Stomach smooth muscle (tissue), 2 donors: ENCODE data around the gene SGMS2.
A peak's percentile ranks its signal among the peaks of the same experiment; 100 is the strongest.

Experiments
- H3K27ac ChIP-seq: one replicate; pipeline ENCODE4 v1.7.0; 2013; ENCODE audit warnings: mild to moderate bottlenecking, low read length, inconsistent platforms
- H3K27me3 ChIP-seq, 2 donors: one replicate each; pipeline ENCODE4 v1.7.0; 2013; ENCODE audit warnings: low read length in 2 of 2; ENCODE audit not compliant: insufficient read depth in 2 of 2, control insufficient read depth in 1 of 2
- H3K36me3 ChIP-seq, 2 donors: one replicate each; pipeline ENCODE4 v1.7.0; 2013; ENCODE audit warnings: low read length in 2 of 2; ENCODE audit not compliant: control insufficient read depth in 2 of 2, insufficient read depth in 2 of 2
- H3K4me1 ChIP-seq: one replicate; pipeline ENCODE4 v1.7.0; 2013; ENCODE audit warnings: low read length; ENCODE audit not compliant: control insufficient read depth, insufficient read depth
- H3K4me3 ChIP-seq, 2 donors: one replicate each; pipeline ENCODE4 v1.7.0; 2013; ENCODE audit warnings: low read length in 2 of 2
- H3K9ac ChIP-seq, 2 donors: one replicate each; pipeline ENCODE4 v1.7.0; 2013; ENCODE audit warnings: low read length in 2 of 2, mild to moderate bottlenecking in 1 of 2
- H3K9me3 ChIP-seq, 2 donors: one replicate each; pipeline ENCODE4 v1.7.0; 2013; ENCODE audit warnings: low read length in 2 of 2; ENCODE audit not compliant: control insufficient read depth in 2 of 2
- donor health status: healthy.
- donor health status: Pancreatic carcinoma.

Gene SGMS2

DNA sequence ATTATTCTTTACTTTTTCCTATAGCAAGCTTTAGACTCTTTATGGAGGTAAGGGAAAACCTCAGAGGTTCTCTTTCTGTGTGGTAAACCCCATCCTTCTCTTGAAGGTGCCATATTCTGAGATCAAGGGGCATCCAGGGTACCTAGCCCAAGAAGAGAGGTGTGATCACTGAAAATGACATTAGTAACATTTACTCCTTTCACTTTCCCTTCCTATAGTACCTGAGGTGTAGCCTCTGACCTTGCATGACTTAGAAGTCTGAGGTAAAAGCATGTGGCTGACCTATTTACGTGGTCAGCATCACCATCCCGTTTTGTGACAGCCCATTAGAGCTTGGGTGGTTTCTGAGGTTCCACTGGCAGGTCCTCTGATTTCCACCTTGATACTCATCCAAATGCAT lies 25.7 kb downstream of the SGMS2 start:
- H3K4me1 ChIP-seq: no peaks in the 10 kb centered on the region
- no peaks in the 10 kb centered on the region for H3K27me3 ChIP-seq
- H3K36me3 ChIP-seq: no peaks in the 10 kb centered on the region
- no peak overlapping the region for H3K4me3 ChIP-seq
- no peaks in the 10 kb centered on the region for H3K9me3 ChIP-seq
- no peak overlapping the region for H3K9ac ChIP-seq
- H3K27ac ChIP-seq: no peak overlapping the region

DNA sequence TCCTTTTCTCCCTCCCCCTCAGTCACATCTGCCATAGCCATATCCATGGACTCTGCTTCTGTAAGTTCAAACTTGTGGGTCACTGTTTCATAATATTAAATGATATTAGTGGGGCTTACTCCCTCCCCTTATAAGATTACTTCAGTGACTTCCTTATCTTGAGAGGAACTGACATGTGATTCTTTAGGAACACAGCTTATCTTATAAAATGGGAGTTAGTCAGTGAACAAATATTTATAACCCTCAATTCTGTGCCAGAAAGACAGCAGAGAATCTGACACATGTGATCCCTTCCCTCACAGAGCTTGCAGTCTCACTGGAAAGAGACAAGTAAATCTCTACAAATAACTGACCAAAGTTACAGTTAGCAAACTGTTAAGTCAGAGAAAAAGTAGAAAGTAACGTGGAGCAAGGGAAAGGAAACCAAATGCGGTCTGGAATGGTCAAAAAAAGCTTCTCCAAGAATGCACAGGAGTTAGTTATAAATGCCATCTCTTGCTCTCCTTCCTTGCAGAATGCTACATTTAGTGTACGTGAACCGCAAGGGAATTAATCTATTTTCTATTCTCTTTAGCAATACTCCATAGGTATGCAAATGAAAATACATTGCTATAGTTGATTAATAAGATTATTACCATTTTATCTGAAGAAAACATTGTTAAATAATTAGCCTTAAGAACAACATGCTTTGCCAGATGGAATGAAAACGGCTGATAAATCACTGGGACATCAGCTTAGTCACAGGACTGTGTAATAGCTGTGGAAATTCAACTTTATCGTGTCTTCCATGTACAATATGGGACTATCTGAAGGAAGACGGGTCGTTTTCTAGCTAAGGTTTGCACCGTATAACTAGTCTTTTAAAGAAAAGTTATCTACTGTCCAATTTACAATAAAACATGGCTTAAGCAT lies 29.0 kb downstream of the SGMS2 start:
- H3K4me3 ChIP-seq: no peak overlapping the region
- H3K27me3 ChIP-seq: no peaks in the 10 kb centered on the region
- no peaks in the 10 kb centered on the region for H3K36me3 ChIP-seq
- H3K9ac ChIP-seq: no peak overlapping the region
- H3K27ac ChIP-seq: no peak overlapping the region
- no peaks in the 10 kb centered on the region for H3K9me3 ChIP-seq
- H3K4me1 ChIP-seq: no peaks in the 10 kb centered on the region

DNA sequence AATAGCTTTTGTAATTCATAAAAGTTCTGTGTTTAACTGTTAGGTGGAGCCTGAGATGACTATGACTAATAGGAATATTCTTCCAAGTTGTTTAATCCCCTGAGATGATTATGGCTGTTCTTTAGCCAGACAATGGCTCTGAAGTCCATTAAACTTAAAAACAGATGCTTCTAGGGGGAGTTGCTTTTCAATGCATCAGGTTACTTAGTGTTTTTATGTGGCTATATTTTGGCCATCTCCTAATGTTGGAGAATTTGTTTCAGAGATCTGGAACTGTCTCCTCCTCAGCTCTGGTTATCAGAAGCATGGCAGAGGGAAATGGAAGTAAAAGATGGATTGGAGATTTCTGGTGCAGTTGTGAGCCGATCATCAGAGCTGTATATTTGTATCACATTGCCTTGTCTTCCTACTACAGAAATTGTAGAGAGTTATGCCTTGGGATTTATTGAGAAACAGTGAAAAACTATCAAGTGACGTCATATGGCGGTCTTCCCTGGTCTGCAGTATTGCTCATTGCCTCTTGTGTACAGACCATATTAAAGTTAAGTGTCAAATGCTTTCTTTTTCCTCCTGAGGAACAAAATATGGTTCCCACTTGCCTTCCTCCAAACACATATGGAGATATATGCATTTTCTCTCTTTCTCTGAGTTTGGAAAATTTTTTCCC lies 29.8 kb downstream of the SGMS2 start:
- H3K27me3 ChIP-seq: no peaks in the 10 kb centered on the region
- H3K4me3 ChIP-seq: peak overlapping the region in 1 of 2 donors; percentile 3
- no peaks in the 10 kb centered on the region for H3K9me3 ChIP-seq
- no peaks in the 10 kb centered on the region for H3K4me1 ChIP-seq
- no peak overlapping the region for H3K9ac ChIP-seq
- no peak overlapping the region for H3K27ac ChIP-seq
- no peaks in the 10 kb centered on the region for H3K36me3 ChIP-seq

DNA sequence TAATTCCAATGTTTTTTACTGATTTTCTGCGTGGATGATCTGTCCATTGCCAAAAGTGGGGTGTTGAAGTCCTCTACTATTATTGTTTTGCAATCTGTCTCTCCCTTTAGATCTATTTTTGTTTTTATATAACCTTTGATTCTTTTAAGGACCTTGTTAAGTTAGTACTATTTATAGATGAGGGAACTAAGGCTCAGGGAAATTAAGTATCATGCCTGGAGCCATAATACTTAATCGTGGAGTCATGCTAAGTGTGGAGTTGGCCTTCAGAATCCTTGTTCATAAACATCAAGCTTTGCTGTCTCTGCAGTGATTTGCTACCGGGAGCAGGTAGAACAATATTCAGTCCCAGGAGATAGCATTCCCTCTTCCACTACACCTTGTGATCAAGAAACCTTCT lies 31.0 kb downstream of the SGMS2 start:
- Histone ChIP-seq H3K27ac (no peak overlapping the region), H3K9ac (no peak overlapping the region), H3K36me3 (peaks cover 0 to 3% of the 10 kb centered on the region in 2 donors), H3K9me3 (no peaks in the 10 kb centered on the region), H3K27me3 (no peaks in the 10 kb centered on the region), H3K4me1 (no peaks in the 10 kb centered on the region), H3K4me3 (no peak overlapping the region)

DNA sequence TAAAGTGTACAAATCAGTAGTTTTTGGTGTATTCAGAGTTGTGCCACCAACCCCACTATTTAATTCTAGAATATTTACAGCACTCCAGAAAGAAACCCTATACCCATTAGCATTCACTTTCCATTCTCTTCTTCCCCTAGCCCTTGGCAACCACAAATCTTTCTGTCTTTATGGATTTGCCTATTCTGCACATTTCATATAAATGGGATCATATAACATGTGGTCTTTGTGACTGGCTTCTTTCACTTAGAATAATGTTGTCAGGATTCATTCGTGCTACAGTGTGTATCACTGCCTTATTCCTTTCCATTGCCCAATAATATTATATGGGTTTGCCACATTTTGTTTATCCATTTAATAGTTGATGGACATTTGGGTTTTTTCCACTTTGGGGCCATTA lies 32.2 kb downstream of the SGMS2 start:
- Histone ChIP-seq H3K9me3 (no peaks in the 10 kb centered on the region), H3K4me1 (no peaks in the 10 kb centered on the region), H3K27me3 (no peaks in the 10 kb centered on the region), H3K9ac (no peak overlapping the region), H3K27ac (no peak overlapping the region), H3K4me3 (no peak overlapping the region), H3K36me3 (peaks cover 0 to 3% of the 10 kb centered on the region in 2 donors)

DNA sequence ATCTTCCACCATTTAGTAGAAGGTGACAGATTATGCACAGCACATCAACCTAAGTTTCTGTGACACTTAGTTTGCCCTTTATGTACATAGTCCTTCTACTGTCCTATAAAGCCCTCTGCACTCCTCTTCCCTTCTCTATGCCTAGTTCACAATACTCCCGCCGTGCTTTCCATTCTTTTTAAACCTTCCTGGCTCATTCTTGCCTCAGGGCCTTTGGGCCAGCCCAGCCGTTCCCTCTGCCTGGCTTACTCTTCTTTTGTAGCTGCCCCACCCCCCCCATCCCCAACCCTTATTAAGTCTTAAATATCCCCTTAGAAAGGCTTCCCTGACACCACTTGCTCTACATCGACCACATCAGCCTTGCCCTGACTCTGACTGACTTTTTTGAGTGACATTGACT lies 33.0 kb downstream of the SGMS2 start:
- Histone ChIP-seq H3K36me3 (peaks cover 0 to 3% of the 10 kb centered on the region in 2 donors), H3K9me3 (no peaks in the 10 kb centered on the region), H3K27ac (no peak overlapping the region), H3K9ac (no peak overlapping the region), H3K4me3 (no peak overlapping the region), H3K27me3 (no peaks in the 10 kb centered on the region), H3K4me1 (no peaks in the 10 kb centered on the region)

DNA sequence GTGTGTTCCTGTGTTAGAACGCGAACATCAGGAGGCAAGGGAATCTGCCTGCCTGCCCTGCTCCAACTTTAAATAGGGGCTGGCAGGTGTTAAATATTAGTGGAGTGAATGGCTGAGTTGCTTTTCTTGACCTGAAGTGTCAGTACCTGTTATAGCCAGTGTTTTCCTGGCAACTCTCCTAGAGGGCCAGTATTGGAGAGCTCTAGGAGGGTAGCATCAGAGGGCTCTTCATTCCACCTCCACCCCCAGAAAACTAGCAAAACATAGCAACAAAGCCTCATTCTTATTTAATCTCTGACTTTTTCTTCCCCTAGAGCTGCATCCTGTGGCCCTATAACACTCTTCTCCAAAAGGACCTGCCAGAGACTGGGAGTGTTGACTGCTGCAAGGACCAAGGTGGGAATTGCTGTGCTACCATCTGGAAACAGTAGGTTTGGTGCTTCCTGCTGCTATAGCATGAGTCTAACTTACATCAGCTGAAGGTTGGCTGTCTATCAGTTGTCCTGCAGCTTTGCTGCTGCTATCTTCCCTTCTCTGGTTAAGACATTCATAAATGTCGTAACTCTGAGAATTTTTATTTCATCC lies 33.5 kb downstream of the SGMS2 start:
- Histone ChIP-seq H3K4me1 (no peaks in the 10 kb centered on the region), H3K27me3 (no peaks in the 10 kb centered on the region), H3K9ac (no peak overlapping the region), H3K36me3 (peaks cover 0 to 3% of the 10 kb centered on the region in 2 donors), H3K9me3 (no peaks in the 10 kb centered on the region), H3K27ac (no peak overlapping the region), H3K4me3 (no peak overlapping the region)

DNA sequence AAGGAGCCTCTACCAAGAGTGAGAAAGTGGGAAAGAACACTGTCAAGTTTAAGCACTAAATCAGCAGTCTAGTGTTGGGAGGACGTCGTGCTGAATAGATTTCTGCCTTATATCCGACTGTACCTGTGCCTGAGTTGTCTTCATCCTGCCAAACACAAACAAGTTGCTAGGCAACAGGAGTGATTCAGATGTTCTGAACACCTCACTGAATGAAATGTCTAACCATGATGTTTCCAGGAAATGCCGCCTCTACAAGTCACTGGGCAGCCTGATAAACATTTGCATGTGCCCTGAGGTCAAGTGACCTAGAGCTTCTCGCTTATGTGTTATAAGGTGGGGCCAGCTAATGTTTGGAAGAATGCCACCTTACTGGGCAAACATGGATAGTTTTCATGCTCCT lies 37.9 kb downstream of the SGMS2 start:
- Histone ChIP-seq H3K4me3 (no peak overlapping the region), H3K9me3 (no peaks in the 10 kb centered on the region), H3K9ac (no peak overlapping the region), H3K27ac (no peak overlapping the region), H3K27me3 (no peaks in the 10 kb centered on the region), H3K36me3 (peaks cover 0 to 3% of the 10 kb centered on the region in 2 donors), H3K4me1 (peaks cover 3% of the 10 kb centered on the region)

DNA sequence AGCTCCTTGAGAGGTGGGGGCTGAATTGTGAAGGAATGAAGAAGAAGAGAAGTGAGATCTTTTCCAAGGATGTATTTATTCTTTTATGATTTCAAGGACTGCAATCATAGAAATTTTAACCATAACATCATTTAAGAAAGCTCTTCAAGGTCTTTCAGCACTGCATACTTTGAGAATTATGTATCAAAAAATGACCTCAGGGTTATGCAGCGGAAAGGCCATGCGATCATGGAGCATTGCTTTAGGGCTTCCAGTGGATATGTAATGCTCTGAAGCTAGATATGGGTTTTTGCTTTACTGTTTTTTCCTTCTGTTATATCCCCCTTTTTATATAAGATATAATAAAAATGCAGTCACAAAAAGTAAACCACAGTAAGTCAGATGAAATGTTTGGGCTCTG lies 38.7 kb downstream of the SGMS2 start:
- Histone ChIP-seq H3K4me1 (peaks cover 3% of the 10 kb centered on the region), H3K9me3 (no peaks in the 10 kb centered on the region), H3K4me3 (no peak overlapping the region), H3K27ac (no peak overlapping the region), H3K9ac (no peak overlapping the region), H3K27me3 (no peaks in the 10 kb centered on the region), H3K36me3 (peaks cover 0 to 3% of the 10 kb centered on the region in 2 donors)

DNA sequence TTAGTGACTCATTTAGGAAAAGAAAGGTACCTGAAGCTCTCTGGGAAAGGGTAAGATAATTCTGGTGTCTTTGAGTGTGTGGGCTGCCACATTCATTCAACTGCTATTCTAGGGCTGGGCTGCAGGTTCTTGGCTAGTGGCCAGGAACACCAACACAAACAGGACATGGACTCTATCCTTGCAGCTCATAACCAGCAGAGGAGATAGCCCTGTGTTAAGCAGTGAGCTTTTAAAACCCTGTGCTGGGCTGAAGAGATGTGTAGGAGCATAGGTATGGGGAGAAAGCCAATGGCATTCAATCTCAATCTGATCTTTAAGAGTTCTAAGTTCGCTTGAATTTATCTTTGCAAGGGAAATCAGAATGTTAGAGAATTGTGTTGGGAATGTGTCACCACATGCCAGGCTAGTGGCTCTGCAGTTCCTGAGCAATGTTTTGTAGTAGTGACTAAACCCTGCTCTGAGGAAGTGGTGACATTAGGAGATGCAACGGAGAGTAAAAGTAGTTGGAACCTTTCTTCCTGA lies 39.2 kb downstream of the SGMS2 start:
- no peak overlapping the region for H3K4me3 ChIP-seq
- peaks cover 3% of the 10 kb centered on the region for H3K4me1 ChIP-seq
- no peaks in the 10 kb centered on the region for H3K27me3 ChIP-seq
- no peak overlapping the region for H3K9ac ChIP-seq
- no peaks in the 10 kb centered on the region for H3K9me3 ChIP-seq
- peaks cover 0 to 3% of the 10 kb centered on the region in 2 donors for H3K36me3 ChIP-seq
- no peak overlapping the region for H3K27ac ChIP-seq
